Activated gamma-delta T cell treated with anti-CD3 and anti-CD28 coated beads, Interleukin-2, amount 50 U/mL, for 16 hours (primary cell): ENCODE results near the gene ZBTB20.

Experiments
- DNase-seq: peaks from one replicate; pipeline ENCODE4 v3.0.0-alpha.2; 2020; ENCODE audit warnings: low read depth

ZBTB20 gene

DNA sequence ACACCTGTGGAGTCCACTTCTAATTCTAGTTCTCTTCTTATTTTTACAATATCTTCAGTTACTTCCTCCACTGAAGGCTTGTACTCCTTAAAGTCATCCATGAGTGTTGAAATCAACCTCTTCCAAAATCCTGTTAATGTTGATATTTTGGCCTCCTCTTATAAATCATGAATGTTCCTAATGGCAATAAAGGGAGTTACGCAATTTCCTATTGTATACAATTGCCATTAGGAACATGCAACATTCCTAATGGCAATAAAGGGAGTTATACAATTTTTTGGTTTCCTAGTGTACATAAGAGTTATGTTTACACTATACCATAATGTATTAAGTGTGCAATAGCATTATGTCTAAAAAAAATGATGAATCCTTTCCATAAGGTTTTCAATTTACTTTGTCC lies 862.4 kb downstream of the ZBTB20 start:
- DNase-seq, result no peak
